ENCODE measurements around the gene SLC31A1. TPM values are rescaled to one million over a fixed set of nuclear protein-coding genes. Genes with fewer than 3 reads are reported as not detected.
"Not testable (repeated sequence)": the region's sequence is repeated elsewhere in the genome, so short reads cannot be mapped to it uniquely, and the experiment has no call there.

SLC31A1 gene
- total RNA-seq, 1 donor from 2014 or later: 14.8 TPM

GRCh38 chr9:113258282-113258681, 36.9 kb downstream of the SLC31A1 start:
- no peak for DNase-seq (ENCODE audit: extremely low read depth, low read depth, low spot score)

- no peak for DNase-seq (ENCODE audit: extremely low read depth, low read depth, low spot score)
These were observed 40.8 kb downstream of the SLC31A1 start for GRCh38 chr9:113261917-113262671.

- DNase-seq (ENCODE audit: extremely low read depth, low read depth, low spot score): no peak
These were observed 44.8 kb downstream of the SLC31A1 start for GRCh38 chr9:113266174-113266573.

GRCh38 chr9:113267911-113268566, 46.7 kb downstream of the SLC31A1 start:
- DNase-seq (ENCODE audit: extremely low read depth, low read depth, low spot score): no peak

GRCh38 chr9:113269355-113269754, 48.0 kb downstream of the SLC31A1 start:
- DNase-seq (ENCODE audit: extremely low read depth, low read depth, low spot score): no peak

GRCh38 chr9:113269871-113270270, 48.5 kb downstream of the SLC31A1 start:
- DNase-seq (ENCODE audit: extremely low read depth, low read depth, low spot score): no peak

- DNase-seq (ENCODE audit: extremely low read depth, low read depth, low spot score): peak; percentile 39
These were observed 53.3 kb downstream of the SLC31A1 start for GRCh38 chr9:113274474-113275156.

- DNase-seq (ENCODE audit: extremely low read depth, low read depth, low spot score): peak; percentile 93
These were observed 54.1 kb downstream of the SLC31A1 start, which contains the start of the genes CDC26 and PRPF4 for GRCh38 chr9:113275157-113276131. CDC26 (minus strand) TSS chr9:113275572; CDS start chr9:113272507, 3,065 bp downstream. PRPF4 (plus strand) TSS chr9:113275658; CDS start chr9:113275744, 86 bp downstream.

- no peak for DNase-seq (ENCODE audit: extremely low read depth, low read depth, low spot score)
These were observed 57.5 kb downstream of the SLC31A1 start for GRCh38 chr9:113278840-113279239.

- no peak for DNase-seq (ENCODE audit: extremely low read depth, low read depth, low spot score)
These were observed 60.0 kb downstream of the SLC31A1 start for GRCh38 chr9:113281356-113281755.

- DNase-seq (ENCODE audit: extremely low read depth, low read depth, low spot score): no peak
These were observed 67.7 kb downstream of the SLC31A1 start for GRCh38 chr9:113289091-113289490.

- no peak for DNase-seq (ENCODE audit: extremely low read depth, low read depth, low spot score)
These were observed 68.8 kb downstream of the SLC31A1 start for GRCh38 chr9:113290052-113290607.

- no peak for DNase-seq (ENCODE audit: extremely low read depth, low read depth, low spot score)
These were observed 72.0 kb downstream of the SLC31A1 start for GRCh38 chr9:113293285-113293878.

GRCh38 chr9:113296247-113296646, 74.9 kb downstream of the SLC31A1 start:
- DNase-seq (ENCODE audit: extremely low read depth, low read depth, low spot score): not testable (repeated sequence)

- no peak for DNase-seq (ENCODE audit: extremely low read depth, low read depth, low spot score)
These were observed 75.6 kb downstream of the SLC31A1 start for GRCh38 chr9:113296796-113297558.

GRCh38 chr9:113298311-113298710, 77.0 kb downstream of the SLC31A1 start:
- DNase-seq (ENCODE audit: extremely low read depth, low read depth, low spot score): no peak

- DNase-seq (ENCODE audit: extremely low read depth, low read depth, low spot score): no peak
These were observed 77.8 kb downstream of the SLC31A1 start for GRCh38 chr9:113298924-113299770.

GRCh38 chr9:113299800-113300292, 78.5 kb downstream of the SLC31A1 start:
- no peak for DNase-seq (ENCODE audit: extremely low read depth, low read depth, low spot score)
